Natural killer cell (primary cell): ENCODE results near the gene ANKRD13C. TPM values are rescaled to one million over a fixed set of nuclear protein-coding genes. Genes with fewer than 3 reads are reported as not detected.

Experiments
- ATAC-seq, 3 donors: fragments of 150-1000 bp in 2 of 3; fragments of 200-7000 bp in 1 of 3; cut with Tn5 transposase; 1 replicate in 1 of 3; 2 replicates in 2 of 3; pipeline ENCODE4 v1.10.0; 2021; ENCODE audit warnings: mild to moderate bottlenecking in 2 of 3, moderate library complexity in 2 of 3
- DNase-seq, 2 donors: peaks; one replicate each; pipeline versions ENCODE4 v3.0.0 to v3.0.0-alpha.2; 2013 to 2021; ENCODE audit warnings: mixed read lengths in 1 of 2
- H3K27ac ChIP-seq: one replicate; pipeline ENCODE4 v1.5.1; 2013; ENCODE audit warnings: mild to moderate bottlenecking, low read length
- H3K27me3 ChIP-seq: one replicate; pipeline ENCODE4 v1.6.1; 2013; ENCODE audit warnings: low read length; ENCODE audit not compliant: control insufficient read depth, insufficient read depth
- H3K36me3 ChIP-seq: one replicate; pipeline ENCODE4 v1.6.1; 2013; ENCODE audit warnings: low read length; ENCODE audit not compliant: control insufficient read depth, insufficient read depth
- H3K4me1 ChIP-seq: one replicate; pipeline ENCODE4 v1.6.1; 2013; ENCODE audit warnings: low read length; ENCODE audit not compliant: control insufficient read depth, insufficient read depth
- H3K4me3 ChIP-seq: one replicate; pipeline ENCODE4 v1.5.1; 2013; ENCODE audit warnings: low read length
- H3K9me3 ChIP-seq: one replicate; pipeline ENCODE4 v1.6.1; 2013; ENCODE audit warnings: low read length; ENCODE audit not compliant: control insufficient read depth, insufficient read depth
- H3K27ac Mint-ChIP-seq, 2 donors: one replicate each; pipeline ENCODE4 v1.8.0; 2022; ENCODE audit warnings: mild to moderate bottlenecking in 2 of 2, mixed read lengths in 2 of 2, moderate library complexity in 1 of 2
- H3K27me3 Mint-ChIP-seq, 2 donors: one replicate each; pipeline ENCODE4 v1.8.0; 2022; ENCODE audit warnings: low read depth in 2 of 2, mixed read lengths in 2 of 2
- H3K36me3 Mint-ChIP-seq: one replicate; pipeline ENCODE4 v1.8.0; 2022; ENCODE audit warnings: mixed read lengths
- H3K4me1 Mint-ChIP-seq, 2 donors: one replicate each; pipeline ENCODE4 v1.8.0; 2022; ENCODE audit warnings: mixed read lengths in 2 of 2
- H3K4me3 Mint-ChIP-seq: one replicate; pipeline ENCODE4 v1.8.0; 2022; ENCODE audit warnings: mild to moderate bottlenecking, moderate library complexity, mixed read lengths
- H3K9me3 Mint-ChIP-seq, 2 donors: one replicate each; pipeline ENCODE4 v1.8.0; 2022; ENCODE audit warnings: mixed read lengths in 2 of 2
- CTCF ChIP-seq: fragments of 200-600 bp; IDR thresholded peaks from one replicate; pipeline ENCODE4 v1.8.0; 2022; ENCODE audit warnings: antibody characterized with exemption
- WGBS: methylation state at CpG from one replicate; pipeline ENCODE4 v1.1.7; 2013; ENCODE audit warnings: missing lambda C conversion rate; ENCODE audit not compliant: insufficient coverage; 5-methylcytosine and 5-hydroxymethylcytosine counted together
- intact Hi-C: fragments of 100-400 bp; cut with micrococcal nuclease; formaldehyde crosslinking; loops from one replicate; pipeline ENCODE4 v1.14.2; 2022
- total RNA-seq, 4 donors: library from RNA; stranded (reverse); fragments of 120-200 nt in 1 of 4; gene quantifications; one replicate each; pipeline versions ENCODE4 v1.2.3 to v1.2.4, GENCODE V29; 2013 to 2022

Gene ANKRD13C
- total RNA-seq, 3 donors from 2014 or later (not counting 1 experiment from before 2014, with no cell fraction given) = 32.2 to 33.7 (median 32.8) TPM

GRCh38 chr1:70290218-70290617, 64.3 kb downstream of the ANKRD13C start:
- WGBS = no CpG with 5 or more reads among the region's 1 CpG
- TF ChIP-seq CTCF = no peak
- intact Hi-C loops = no loop called here
- peaks cover 0 to 9% of the 10 kb centered on the region in 2 donors for H3K4me1 Mint-ChIP-seq
- H3K27me3 Mint-ChIP-seq = no peaks in the 10 kb centered on the region
- no peaks in the 10 kb centered on the region for H3K9me3 Mint-ChIP-seq
- ATAC-seq (no peak), DNase-seq (no peak)
- H3K27ac Mint-ChIP-seq = no peak overlapping the region
- Histone ChIP-seq H3K27me3 (no peaks in the 10 kb centered on the region), H3K4me1 (no peaks in the 10 kb centered on the region), H3K4me3 (no peak overlapping the region), H3K36me3 (peaks cover 43% of the 10 kb centered on the region), H3K27ac (no peak overlapping the region), H3K9me3 (no peaks in the 10 kb centered on the region)
- H3K4me3 Mint-ChIP-seq = no peak overlapping the region
- H3K36me3 Mint-ChIP-seq = no peaks in the 10 kb centered on the region

GRCh38 chr1:70288166-70288565, 66.4 kb downstream of the ANKRD13C start:
- peaks cover 32% of the 10 kb centered on the region for H3K36me3 ChIP-seq
- intact Hi-C loops = no loop called here
- ATAC-seq (no peak), DNase-seq (no peak)
- Mint-ChIP-seq H3K4me1 (peaks cover 0 to 5% of the 10 kb centered on the region in 2 donors), H3K27ac (peak overlapping the region in 1 of 2 donors; percentile 19), H3K27me3 (no peaks in the 10 kb centered on the region), H3K4me3 (no peak overlapping the region), H3K36me3 (no peaks in the 10 kb centered on the region), H3K9me3 (no peaks in the 10 kb centered on the region)
- H3K9me3 ChIP-seq = no peaks in the 10 kb centered on the region
- no peak for TF ChIP-seq CTCF
- H3K27me3 ChIP-seq = no peaks in the 10 kb centered on the region
- H3K4me1 ChIP-seq = no peaks in the 10 kb centered on the region
- H3K27ac ChIP-seq = no peak overlapping the region
- H3K4me3 ChIP-seq = no peak overlapping the region

GRCh38 chr1:70286453-70286852, 68.1 kb downstream of the ANKRD13C start:
- H3K27me3 Mint-ChIP-seq = no peaks in the 10 kb centered on the region
- ATAC-seq = no peak
- H3K27ac Mint-ChIP-seq = no peak overlapping the region
- TF ChIP-seq CTCF = no peak
- no peak overlapping the region for H3K4me3 Mint-ChIP-seq
- peaks cover 0 to 4% of the 10 kb centered on the region in 2 donors for H3K4me1 Mint-ChIP-seq
- no peaks in the 10 kb centered on the region for H3K9me3 Mint-ChIP-seq
- Histone ChIP-seq H3K36me3 (peaks cover 28% of the 10 kb centered on the region), H3K27me3 (no peaks in the 10 kb centered on the region), H3K27ac (no peak overlapping the region), H3K4me3 (no peak overlapping the region), H3K4me1 (no peaks in the 10 kb centered on the region), H3K9me3 (no peaks in the 10 kb centered on the region)
- no peaks in the 10 kb centered on the region for H3K36me3 Mint-ChIP-seq
- 98% methylated on average over 5 of the region's 5 CpGs for WGBS
- DNase-seq = no peak
- intact Hi-C loops = no loop called here

GRCh38 chr1:70284366-70284765, 70.2 kb downstream of the ANKRD13C start:
- no peak for ATAC-seq
- Mint-ChIP-seq H3K27ac (no peak overlapping the region), H3K9me3 (no peaks in the 10 kb centered on the region), H3K27me3 (no peaks in the 10 kb centered on the region), H3K4me1 (peaks cover 0 to 4% of the 10 kb centered on the region in 2 donors), H3K36me3 (no peaks in the 10 kb centered on the region), H3K4me3 (no peak overlapping the region)
- intact Hi-C loops = no loop called here
- 100% methylated on average over 2 of the region's 2 CpGs for WGBS
- TF ChIP-seq CTCF = no peak
- Histone ChIP-seq H3K4me3 (no peak overlapping the region), H3K9me3 (no peaks in the 10 kb centered on the region), H3K27me3 (no peaks in the 10 kb centered on the region), H3K36me3 (peaks cover 12% of the 10 kb centered on the region), H3K27ac (no peak overlapping the region), H3K4me1 (no peaks in the 10 kb centered on the region)
- no peak for DNase-seq
